ENCODE results near the gene EIF4EBP3. TPM values are rescaled to one million over a fixed set of nuclear protein-coding genes. Genes with fewer than 3 reads are reported as not detected.

Gene EIF4EBP3
- total RNA-seq, 1 donor from 2014 or later, result 2.8 TPM

DNA sequence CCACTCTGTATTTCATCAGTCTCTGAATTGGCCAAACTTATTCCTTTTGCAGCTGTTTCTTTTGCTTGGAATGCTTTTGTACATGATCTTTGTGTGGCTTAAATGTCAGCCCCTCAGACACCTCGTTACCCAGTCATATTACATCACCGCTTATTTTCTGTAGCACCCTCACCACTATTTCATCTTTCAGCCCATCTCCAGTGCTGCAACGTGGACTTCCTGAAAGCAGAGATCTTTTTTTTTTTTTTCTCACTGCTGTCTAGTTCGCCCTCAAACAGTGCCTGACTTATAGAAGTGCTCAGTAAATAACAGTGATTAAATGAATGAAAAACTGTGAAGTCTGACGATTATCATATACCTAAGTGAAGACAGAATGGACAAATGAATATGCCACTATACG, 9.0 kb downstream of the EIF4EBP3 start:
- DNase-seq (ENCODE audit: low read depth), result no peak

DNA sequence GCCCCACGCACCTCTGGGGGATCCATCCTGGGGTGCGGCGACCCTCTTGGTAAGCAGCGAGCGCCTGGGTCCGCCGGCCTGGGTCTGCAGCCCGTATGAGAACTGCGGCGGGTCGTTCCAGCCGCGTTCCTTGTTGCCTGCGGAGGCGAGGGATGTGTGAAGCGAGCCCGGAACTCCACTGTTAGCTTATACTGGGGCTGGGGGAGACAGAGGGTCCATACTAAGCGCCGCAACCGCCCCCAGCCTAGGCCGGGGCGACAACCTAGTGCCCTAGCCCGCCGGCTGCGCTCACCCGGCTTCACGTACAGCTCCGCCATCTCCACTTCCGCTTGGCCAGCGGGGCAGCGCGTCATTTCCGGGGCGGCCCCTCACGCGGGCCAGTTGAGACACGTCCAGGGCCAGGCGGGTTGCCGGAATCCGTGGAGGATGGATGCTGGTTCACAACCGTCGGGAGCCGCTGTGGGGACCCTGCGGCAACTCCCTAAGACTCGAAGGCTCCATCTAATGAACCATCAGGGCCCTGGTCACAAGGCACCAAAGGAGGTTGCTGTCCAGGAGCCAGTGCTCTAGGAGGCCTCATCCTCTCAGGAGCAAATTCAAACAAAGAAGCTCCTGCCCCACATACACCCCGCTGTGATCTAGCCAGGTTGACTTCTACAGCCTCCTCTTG, 9.8 kb downstream of the EIF4EBP3 start, which contains the start of gene SRA1:
TSS of gene SRA1 (minus strand) at position 338 of the 670 bp plus-strand sequence. CDS start at position 317, 21 bp downstream.
- DNase-seq (ENCODE audit: low read depth), result no peak

More for the DNA sequence above, 9.0 kb downstream of the EIF4EBP3 start:
- H3K4me3 ChIP-seq (ENCODE audit: low read depth, low read length), result peak overlapping the region; percentile 88
- TF ChIP-seq, protein P1, sequence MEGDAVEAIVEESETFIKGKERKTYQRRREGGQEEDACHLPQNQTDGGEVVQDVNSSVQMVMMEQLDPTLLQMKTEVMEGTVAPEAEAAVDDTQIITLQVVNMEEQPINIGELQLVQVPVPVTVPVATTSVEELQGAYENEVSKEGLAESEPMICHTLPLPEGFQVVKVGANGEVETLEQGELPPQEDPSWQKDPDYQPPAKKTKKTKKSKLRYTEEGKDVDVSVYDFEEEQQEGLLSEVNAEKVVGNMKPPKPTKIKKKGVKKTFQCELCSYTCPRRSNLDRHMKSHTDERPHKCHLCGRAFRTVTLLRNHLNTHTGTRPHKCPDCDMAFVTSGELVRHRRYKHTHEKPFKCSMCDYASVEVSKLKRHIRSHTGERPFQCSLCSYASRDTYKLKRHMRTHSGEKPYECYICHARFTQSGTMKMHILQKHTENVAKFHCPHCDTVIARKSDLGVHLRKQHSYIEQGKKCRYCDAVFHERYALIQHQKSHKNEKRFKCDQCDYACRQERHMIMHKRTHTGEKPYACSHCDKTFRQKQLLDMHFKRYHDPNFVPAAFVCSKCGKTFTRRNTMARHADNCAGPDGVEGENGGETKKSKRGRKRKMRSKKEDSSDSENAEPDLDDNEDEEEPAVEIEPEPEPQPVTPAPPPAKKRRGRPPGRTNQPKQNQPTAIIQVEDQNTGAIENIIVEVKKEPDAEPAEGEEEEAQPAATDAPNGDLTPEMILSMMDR (conservative IDR thresholded peaks at IDR 0.05; ENCODE audit: low read depth, low read length), result no peak

DNA sequence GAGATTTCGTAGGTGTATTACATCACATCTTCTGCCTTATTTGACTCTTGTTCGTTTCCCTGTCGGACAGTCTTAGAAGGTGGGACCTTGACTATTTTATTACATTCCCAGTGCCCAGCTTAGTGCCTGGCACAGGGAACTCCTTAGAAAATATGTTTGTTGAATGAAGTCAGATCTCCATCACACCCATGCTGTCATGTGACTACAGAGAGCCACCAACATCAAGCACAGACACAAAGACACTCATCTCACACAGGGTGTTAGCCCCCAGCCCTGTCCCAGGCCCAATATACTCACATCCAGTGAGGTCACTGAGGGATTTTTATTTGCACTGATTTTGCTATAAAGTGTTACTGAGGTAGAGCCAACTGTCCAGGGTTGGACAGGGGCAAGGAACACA, 10.5 kb downstream of the EIF4EBP3 start:
- TF ChIP-seq, protein P1 (conservative IDR thresholded peaks at IDR 0.05; ENCODE audit: low read depth, low read length), result no peak
- DNase-seq (ENCODE audit: low read depth), result no peak
- no peak overlapping the region for H3K4me3 ChIP-seq (ENCODE audit: low read depth, low read length)

More for the DNA sequence above, 9.8 kb downstream of the EIF4EBP3 start, which contains the start of gene SRA1:
- peak within 1 kb of the TSS; percentile 88 for H3K4me3 ChIP-seq (ENCODE audit: low read depth, low read length)
- TF ChIP-seq, protein P1 (conservative IDR thresholded peaks at IDR 0.05; ENCODE audit: low read depth, low read length), result peak; percentile 4

DNA sequence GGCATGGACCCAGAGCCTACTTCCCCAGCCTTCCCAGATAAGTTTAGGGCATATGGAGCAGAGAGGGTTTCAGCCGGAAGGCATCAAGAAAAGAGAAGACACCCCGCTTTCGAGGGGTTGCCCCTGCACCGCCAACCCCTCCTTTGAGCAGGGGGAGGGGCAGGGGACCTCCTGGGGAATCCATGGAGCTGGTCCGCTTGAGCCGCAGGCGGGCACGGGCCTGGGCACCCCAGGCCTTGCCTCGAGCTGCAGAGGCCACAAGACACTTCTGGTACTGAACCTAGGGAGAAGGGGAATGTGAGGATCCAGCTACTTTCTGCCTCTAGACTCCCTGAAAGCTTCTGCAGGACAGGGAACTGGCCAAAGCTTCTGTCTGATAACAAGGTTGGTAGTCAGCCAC, 11.1 kb downstream of the EIF4EBP3 start:
- DNase-seq (ENCODE audit: low read depth), result no peak
- TF ChIP-seq, protein P1 (conservative IDR thresholded peaks at IDR 0.05; ENCODE audit: low read depth, low read length), result no peak
- no peak overlapping the region for H3K4me3 ChIP-seq (ENCODE audit: low read depth, low read length)

DNA sequence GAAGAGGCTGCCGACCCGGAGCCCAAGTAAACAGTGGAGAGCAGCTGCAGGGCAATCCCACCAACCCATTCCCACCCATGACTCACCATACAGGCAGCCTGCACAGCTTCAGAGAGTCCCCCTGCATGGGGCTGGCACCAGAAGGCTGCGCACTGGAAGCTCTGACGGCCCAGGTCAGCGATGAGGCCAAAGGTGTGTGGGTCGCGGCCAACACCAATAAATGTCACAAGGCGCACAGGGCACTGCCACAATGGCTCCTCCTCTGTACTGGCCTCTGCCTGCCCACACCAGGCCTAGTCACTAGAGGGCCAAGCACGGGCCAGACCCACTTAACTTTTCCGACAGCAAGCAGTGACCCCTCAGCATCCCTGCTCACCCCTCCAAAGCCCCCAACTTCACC, 12.8 kb downstream of the EIF4EBP3 start:
- DNase-seq (ENCODE audit: low read depth), result no peak
- H3K4me3 ChIP-seq (ENCODE audit: low read depth, low read length), result no peak overlapping the region
- TF ChIP-seq, protein P1 (conservative IDR thresholded peaks at IDR 0.05; ENCODE audit: low read depth, low read length), result no peak

DNA sequence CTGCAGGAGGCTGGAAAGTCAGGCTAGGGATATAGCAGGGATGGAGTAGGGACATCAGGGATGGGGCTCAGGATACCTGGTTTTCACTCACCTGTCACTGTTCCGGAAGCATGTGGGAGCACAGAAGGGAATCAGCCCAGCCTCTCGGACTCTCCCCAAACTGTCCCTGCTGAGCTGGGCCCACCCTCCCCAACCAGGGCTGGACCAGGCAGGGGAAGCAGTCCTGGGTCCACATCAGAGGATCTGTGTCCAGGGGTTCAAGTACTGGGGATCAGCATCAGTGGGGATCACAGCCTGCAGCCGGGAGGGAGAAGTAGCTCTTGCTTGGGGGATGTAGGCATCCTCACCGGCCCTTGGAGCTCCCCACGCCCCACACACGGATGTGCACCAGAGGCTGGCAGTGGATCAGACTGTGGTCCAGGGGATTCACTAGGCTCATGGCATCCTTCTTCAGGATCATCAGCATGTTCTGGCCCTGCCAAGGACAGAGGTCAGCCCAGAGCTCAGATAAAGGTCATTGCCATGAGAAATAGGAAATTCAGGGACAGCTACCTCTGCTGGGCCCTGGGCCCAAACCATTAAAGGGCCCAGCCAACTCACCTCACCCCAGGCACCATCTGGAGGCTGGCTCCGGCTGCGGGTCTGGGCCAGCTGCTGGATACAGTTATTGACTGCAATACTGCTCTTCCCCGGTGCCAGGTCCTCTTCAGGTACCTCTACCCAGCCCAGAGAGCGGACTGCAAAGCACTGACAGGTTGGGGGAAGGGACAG, 14.5 kb downstream of the EIF4EBP3 start:
- no peak overlapping the region for H3K4me3 ChIP-seq (ENCODE audit: low read depth, low read length)
- DNase-seq (ENCODE audit: low read depth), result no peak

More for the DNA sequence above, 14.5 kb downstream of the EIF4EBP3 start:
- TF ChIP-seq, protein P1 (conservative IDR thresholded peaks at IDR 0.05; ENCODE audit: low read depth, low read length), result no peak

Measured in epithelial cell of proximal tubule (primary cell).